H9 (cell line): ENCODE results near the gene PTPRN2. TPM values are rescaled to one million over a fixed set of nuclear protein-coding genes. Genes with fewer than 3 reads are reported as not detected.

Experiments used
- DNase-seq: peaks from one replicate; pipeline ENCODE4 v3.0.0-alpha.2; 2017
- H2AFZ ChIP-seq: one replicate; pipeline ENCODE4 v1.6.1; 2013; ENCODE audit warnings: mild to moderate bottlenecking, low read length, control low read depth, moderate library complexity
- H2AK5ac ChIP-seq: 2 replicates; pipeline ENCODE4 v1.6.1; 2013; ENCODE audit warnings: low read length, control low read depth, mixed read lengths; ENCODE audit not compliant: insufficient read length
- H2BK120ac ChIP-seq: one replicate; pipeline ENCODE4 v1.6.1; 2013; ENCODE audit warnings: low read depth, mild to moderate bottlenecking, low read length, control low read depth, inconsistent platforms; ENCODE audit not compliant: poor library complexity, severe bottlenecking
- H2BK12ac ChIP-seq: 2 replicates; pipeline ENCODE4 v1.6.1; 2013; ENCODE audit warnings: low read length, control low read depth, mixed read lengths, low read depth; ENCODE audit not compliant: insufficient read length
- H2BK15ac ChIP-seq: 2 replicates; pipeline ENCODE4 v1.6.1; 2013; ENCODE audit warnings: low read depth, low read length, control low read depth
- H2BK20ac ChIP-seq: one replicate; pipeline ENCODE4 v1.6.1; 2013; ENCODE audit warnings: low read depth, mild to moderate bottlenecking, low read length, control low read depth, inconsistent platforms; ENCODE audit not compliant: poor library complexity, severe bottlenecking
- H2BK5ac ChIP-seq: 2 replicates; pipeline ENCODE4 v1.6.1; 2013; ENCODE audit warnings: low read length, control low read depth, mixed read lengths; ENCODE audit not compliant: insufficient read length
- H3K14ac ChIP-seq: 2 replicates; pipeline ENCODE4 v1.6.1; 2013; ENCODE audit warnings: low read length, control low read depth; ENCODE audit not compliant: insufficient read depth
- H3K18ac ChIP-seq: 2 replicates; pipeline ENCODE4 v1.6.1; 2013; ENCODE audit warnings: low read depth, mild to moderate bottlenecking, mixed read lengths, low read length, control low read depth; ENCODE audit not compliant: insufficient read length
- H3K23ac ChIP-seq: 2 replicates; pipeline ENCODE4 v1.6.1; 2013; ENCODE audit warnings: low read length, control low read depth, mixed read lengths, low read depth; ENCODE audit not compliant: insufficient read length
- H3K23me2 ChIP-seq: 2 replicates; pipeline ENCODE4 v1.6.1; 2013; ENCODE audit warnings: low read depth, mild to moderate bottlenecking, mixed read lengths, low read length, control low read depth; ENCODE audit not compliant: insufficient read length, poor library complexity, severe bottlenecking
- H3K27ac ChIP-seq: 2 replicates; pipeline ENCODE4 v1.5.1; 2013; ENCODE audit warnings: low read length, control low read depth, mixed read lengths, low read depth; ENCODE audit not compliant: insufficient read length
- H3K27me3 ChIP-seq: 2 replicates; pipeline ENCODE4 v1.6.1; 2013; ENCODE audit warnings: low read length, control low read depth, inconsistent platforms; ENCODE audit not compliant: insufficient read depth
- H3K4ac ChIP-seq: 2 replicates; pipeline ENCODE4 v1.6.1; 2013; ENCODE audit warnings: low read depth, mild to moderate bottlenecking, control low read depth, inconsistent platforms, low read length, moderate library complexity
- H3K4me1 ChIP-seq: 2 replicates; pipeline ENCODE4 v1.6.1; 2013; ENCODE audit warnings: low read length, control low read depth, inconsistent platforms; ENCODE audit not compliant: insufficient read depth
- H3K4me2 ChIP-seq: 2 replicates; pipeline ENCODE4 v1.6.1; 2013; ENCODE audit warnings: low read length, control low read depth, mixed read lengths; ENCODE audit not compliant: insufficient read length, insufficient read depth
- H3K56ac ChIP-seq: 2 replicates; pipeline ENCODE4 v1.6.1; 2013; ENCODE audit warnings: low read depth, mild to moderate bottlenecking, mixed read lengths, low read length, control low read depth; ENCODE audit not compliant: insufficient read length
- H3K79me1 ChIP-seq: 2 replicates; pipeline ENCODE4 v1.6.1; 2013; ENCODE audit warnings: low read depth, mild to moderate bottlenecking, moderate library complexity, low read length, control low read depth, inconsistent platforms; ENCODE audit not compliant: insufficient read depth, poor library complexity, severe bottlenecking
- H3K79me2 ChIP-seq: 2 replicates; pipeline ENCODE4 v1.6.1; 2013; ENCODE audit warnings: low read length, control low read depth, inconsistent platforms; ENCODE audit not compliant: insufficient read depth
- H3K9ac ChIP-seq: 2 replicates; pipeline ENCODE4 v1.6.1; 2013; ENCODE audit warnings: low read length, control low read depth, mixed read lengths; ENCODE audit not compliant: insufficient read length; ENCODE audit errors: extremely low read depth
- H3K9me3 ChIP-seq: one replicate; pipeline ENCODE4 v1.6.1; 2013; ENCODE audit warnings: low read depth, low read length, inconsistent platforms; ENCODE audit not compliant: control insufficient read depth
- H3T11ph ChIP-seq: one replicate; pipeline ENCODE4 v1.6.1; 2013; ENCODE audit warnings: mild to moderate bottlenecking, low read length, control low read depth, inconsistent platforms
- H4K20me1 ChIP-seq: one replicate; pipeline ENCODE4 v1.6.1; 2013; ENCODE audit not compliant: control insufficient read depth, insufficient read length, insufficient read depth
- H4K5ac ChIP-seq: 2 replicates; pipeline ENCODE4 v1.6.1; 2013; ENCODE audit warnings: low read depth, mild to moderate bottlenecking, mixed read lengths, low read length, control low read depth; ENCODE audit not compliant: insufficient read length
- H4K8ac ChIP-seq: replicated peaks from 2 replicates; pipeline ENCODE4 v1.6.1; 2013; ENCODE audit warnings: low read length, control low read depth, mixed read lengths, low read depth; ENCODE audit not compliant: insufficient read length
- H4K91ac ChIP-seq: 2 replicates; pipeline ENCODE4 v1.6.1; 2013; ENCODE audit warnings: low read depth, mild to moderate bottlenecking, moderate library complexity, mixed read lengths, low read length, control low read depth; ENCODE audit not compliant: insufficient read length
- H3K27ac Mint-ChIP-seq, 3 experiments: 2 replicates in 2 of 3; 3 replicates in 1 of 3; pipeline ENCODE4 v1.8.0; 2020 to 2021; ENCODE audit warnings: mixed read lengths in 3 of 3, mild to moderate bottlenecking in 1 of 3, moderate library complexity in 1 of 3
- H3K27me3 Mint-ChIP-seq: 2 replicates; pipeline ENCODE4 v1.8.0; 2021; ENCODE audit warnings: low read depth, mild to moderate bottlenecking, moderate library complexity, mixed read lengths
- H3K36me3 Mint-ChIP-seq, 3 experiments: 2 replicates in 2 of 3; 3 replicates in 1 of 3; pipeline ENCODE4 v1.8.0; 2020 to 2021; ENCODE audit warnings: low read depth in 3 of 3, mixed read lengths in 3 of 3; ENCODE audit not compliant: insufficient read depth in 1 of 3
- H3K4me1 Mint-ChIP-seq, 2 experiments: 2 replicates each; pipeline ENCODE4 v1.8.0; 2020; ENCODE audit warnings: mixed read lengths in 2 of 2
- H3K4me3 Mint-ChIP-seq, 2 experiments: 2 replicates in 1 of 2; 3 replicates in 1 of 2; pipeline ENCODE4 v1.8.0; 2020 to 2021; ENCODE audit warnings: mild to moderate bottlenecking in 2 of 2, mixed read lengths in 2 of 2, moderate library complexity in 1 of 2
- H3K9me3 Mint-ChIP-seq, 2 experiments: 2 replicates in 1 of 2; 3 replicates in 1 of 2; pipeline ENCODE4 v1.8.0; 2020; ENCODE audit warnings: mild to moderate bottlenecking in 2 of 2, mixed read lengths in 2 of 2, moderate library complexity in 1 of 2
- CTCF ChIP-seq: fragments of 200-600 bp; sonication (generic); conservative IDR thresholded peaks from 3 replicates; pipeline ENCODE4 v1.8.0; 2021; ENCODE audit warnings: antibody characterized with exemption, mild to moderate bottlenecking
- WGBS: extraction: QIAGEN DNeasy Blood & Tissue Kit; methylation state at CpG from one replicate; pipeline ENCODE4 v1.1.7; 2013; ENCODE audit warnings: missing lambda C conversion rate, low lambda C conversion rate, mixed read lengths; ENCODE audit not compliant: insufficient read length; ENCODE audit errors: extremely low coverage; 5-methylcytosine and 5-hydroxymethylcytosine counted together
- total RNA-seq: library from RNA; stranded (reverse); gene quantifications from 2 replicates; pipeline ENCODE4 v1.2.1, GENCODE V29; 2021

Gene PTPRN2
- total RNA-seq, 1 experiment from 2014 or later, result 5.2 TPM

DNA sequence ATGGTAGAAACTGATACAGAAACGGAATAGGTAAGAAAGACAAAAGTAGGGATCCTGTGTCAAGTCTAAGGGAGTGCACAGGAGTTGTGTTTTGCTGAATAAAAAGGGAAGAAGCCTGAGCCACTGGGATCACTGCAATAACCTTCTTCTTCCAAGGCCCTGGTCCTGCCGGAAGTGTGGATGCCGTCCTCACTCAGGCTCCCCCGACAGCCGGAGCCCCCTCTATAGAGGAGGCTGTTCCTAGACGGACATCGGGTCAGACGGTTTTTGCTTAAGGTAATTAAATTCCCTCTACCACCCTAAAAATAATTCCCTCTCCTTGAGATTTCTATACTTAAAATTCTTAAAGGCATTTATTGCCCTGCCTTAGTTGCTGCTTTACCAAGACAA lies 566.9 kb downstream of the PTPRN2 start:
- Histone ChIP-seq H3K9ac (no peak overlapping the region), H3K56ac (no peak overlapping the region), H3K27me3 (no peaks in the 10 kb centered on the region), H3K79me1 (no peaks in the 10 kb centered on the region), H4K20me1 (no peaks in the 10 kb centered on the region), H3K23ac (no peak overlapping the region), H3K79me2 (no peaks in the 10 kb centered on the region), H4K91ac (no peak overlapping the region), H2BK20ac (no peak overlapping the region), H3K4me2 (no peak overlapping the region), H2BK15ac (no peak overlapping the region), H4K8ac (no peak overlapping the region), H3K23me2 (peaks cover 7% of the 10 kb centered on the region), H2BK12ac (no peak overlapping the region), H3K18ac (no peak overlapping the region), H3K4ac (no peak overlapping the region), H2BK120ac (no peak overlapping the region), H3K14ac (no peak overlapping the region), H2BK5ac (no peak overlapping the region), H3K27ac (no peak overlapping the region), H4K5ac (no peak overlapping the region), H2AFZ (no peak overlapping the region), H3T11ph (no peak overlapping the region), H3K9me3 (no peaks in the 10 kb centered on the region), H2AK5ac (no peak overlapping the region), H3K4me1 (peaks cover 2% of the 10 kb centered on the region)
- no peak overlapping the region for H3K4me3 Mint-ChIP-seq
- no peak for DNase-seq
- peaks cover 14 to 29% of the 10 kb centered on the region in 2 experiments for H3K4me1 Mint-ChIP-seq
- H3K27me3 Mint-ChIP-seq, result peaks cover 57% of the 10 kb centered on the region
- TF ChIP-seq CTCF, result no peak
- H3K27ac Mint-ChIP-seq, result no peak overlapping the region
- no peaks in the 10 kb centered on the region for H3K9me3 Mint-ChIP-seq
- no peaks in the 10 kb centered on the region for H3K36me3 Mint-ChIP-seq
- no CpG with 5 or more reads among the region's 8 CpGs for WGBS
